C4-2B (cell line): ENCODE data around the gene ST6GAL2.

Experiments
- ZFX ChIP-seq: fragments of 450-650 bp; IDR thresholded peaks from 2 replicates; pipeline ENCODE4 v1.6.1; 2017
- TF ChIP-seq, protein P1 (sequence below): fragments of 450-650 bp; conservative IDR thresholded peaks from 2 replicates; pipeline ENCODE4 v1.5.1; 2017; ENCODE audit warnings: mild to moderate bottlenecking

DNA sequence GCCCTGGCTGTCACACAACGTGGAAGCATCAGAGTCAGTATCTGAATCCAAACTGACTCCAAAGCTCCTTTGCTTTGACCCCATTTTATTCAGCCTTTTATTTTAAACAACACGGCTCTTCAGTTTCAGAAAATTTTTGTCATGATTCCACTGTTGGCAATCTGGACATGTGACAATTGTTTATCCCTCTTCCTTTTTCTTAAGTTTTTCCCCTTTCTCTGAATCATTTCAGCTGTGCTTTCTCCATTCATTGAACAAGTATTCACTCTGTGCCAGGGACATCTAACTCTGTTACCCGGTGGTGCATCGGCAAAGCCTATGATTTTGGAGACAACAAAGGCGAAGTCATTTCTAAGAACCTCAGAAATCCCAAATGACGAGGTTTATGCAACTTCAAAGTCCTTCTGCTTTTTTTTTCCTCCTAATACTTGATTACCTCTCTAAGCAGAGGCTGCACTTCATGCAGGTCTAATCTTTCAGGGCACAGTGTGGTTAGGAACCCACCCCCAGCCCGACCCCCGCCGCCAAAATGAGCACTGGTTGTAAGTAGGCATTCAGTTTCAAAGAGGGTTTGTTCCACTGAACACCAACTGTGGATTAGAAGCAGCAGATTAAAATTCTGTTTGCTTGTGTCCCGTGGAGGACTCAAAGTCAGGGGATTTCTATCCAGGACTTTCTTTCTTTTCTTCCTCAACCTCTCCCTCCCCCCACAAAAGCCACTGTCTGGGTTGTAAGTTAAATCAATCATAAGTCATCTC, 18.6 kb downstream of the ST6GAL2 start:
- TF ChIP-seq, protein P1, sequence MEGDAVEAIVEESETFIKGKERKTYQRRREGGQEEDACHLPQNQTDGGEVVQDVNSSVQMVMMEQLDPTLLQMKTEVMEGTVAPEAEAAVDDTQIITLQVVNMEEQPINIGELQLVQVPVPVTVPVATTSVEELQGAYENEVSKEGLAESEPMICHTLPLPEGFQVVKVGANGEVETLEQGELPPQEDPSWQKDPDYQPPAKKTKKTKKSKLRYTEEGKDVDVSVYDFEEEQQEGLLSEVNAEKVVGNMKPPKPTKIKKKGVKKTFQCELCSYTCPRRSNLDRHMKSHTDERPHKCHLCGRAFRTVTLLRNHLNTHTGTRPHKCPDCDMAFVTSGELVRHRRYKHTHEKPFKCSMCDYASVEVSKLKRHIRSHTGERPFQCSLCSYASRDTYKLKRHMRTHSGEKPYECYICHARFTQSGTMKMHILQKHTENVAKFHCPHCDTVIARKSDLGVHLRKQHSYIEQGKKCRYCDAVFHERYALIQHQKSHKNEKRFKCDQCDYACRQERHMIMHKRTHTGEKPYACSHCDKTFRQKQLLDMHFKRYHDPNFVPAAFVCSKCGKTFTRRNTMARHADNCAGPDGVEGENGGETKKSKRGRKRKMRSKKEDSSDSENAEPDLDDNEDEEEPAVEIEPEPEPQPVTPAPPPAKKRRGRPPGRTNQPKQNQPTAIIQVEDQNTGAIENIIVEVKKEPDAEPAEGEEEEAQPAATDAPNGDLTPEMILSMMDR = no peak
- TF ChIP-seq ZFX = no peak
